ENCODE results near the gene CCDC102A.
A peak's percentile ranks its signal among the peaks of the same experiment; 100 is the strongest.
"Not testable (repeated sequence)": the region's sequence is repeated elsewhere in the genome, so short reads cannot be mapped to it uniquely, and the experiment has no call there.

CCDC102A gene

GRCh38 chr16:57536306-57537193 lies at the start of gene CCDC102A:
TSS of gene CCDC102A (minus strand) at chr16:57536571. CDS start at chr16:57529177, 7,394 bp downstream.
- no peak for DNase-seq

- DNase-seq = no peak
Measured at GRCh38 chr16:57585051-57585687, 48.8 kb upstream of the CCDC102A start.

GRCh38 chr16:57579361-57579665 lies 42.9 kb upstream of the CCDC102A start:
- no peak for DNase-seq

- DNase-seq = peak; percentile 13
Measured at GRCh38 chr16:57578521-57579360, 42.4 kb upstream of the CCDC102A start.

GRCh38 chr16:57577691-57578224 lies 41.4 kb upstream of the CCDC102A start:
- no peak for DNase-seq

GRCh38 chr16:57577214-57577613 lies 40.8 kb upstream of the CCDC102A start:
- no peak for DNase-seq

GRCh38 chr16:57576429-57576870 lies 40.1 kb upstream of the CCDC102A start:
- DNase-seq = peak; percentile 78

- no peak for DNase-seq
Measured at GRCh38 chr16:57575468-57576277, 39.3 kb upstream of the CCDC102A start.

GRCh38 chr16:57574646-57575467 lies 38.5 kb upstream of the CCDC102A start:
- no peak for DNase-seq

- DNase-seq = no peak
Measured at GRCh38 chr16:57574086-57574485, 37.7 kb upstream of the CCDC102A start.

GRCh38 chr16:57572978-57573728 lies 36.8 kb upstream of the CCDC102A start:
- DNase-seq = no peak

GRCh38 chr16:57571098-57571497 lies 34.7 kb upstream of the CCDC102A start:
- DNase-seq = no peak

GRCh38 chr16:57570301-57571070 lies 34.1 kb upstream of the CCDC102A start:
- DNase-seq = no peak

GRCh38 chr16:57569306-57569946 lies 33.1 kb upstream of the CCDC102A start:
- DNase-seq = no peak

- not testable (repeated sequence) for DNase-seq
Measured at GRCh38 chr16:57568772-57569171, 32.4 kb upstream of the CCDC102A start.

- DNase-seq = no peak
Measured at GRCh38 chr16:57568173-57568678, 31.9 kb upstream of the CCDC102A start.

GRCh38 chr16:57567691-57568090 lies 31.3 kb upstream of the CCDC102A start:
- no peak for DNase-seq

GRCh38 chr16:57566436-57566835 lies 30.1 kb upstream of the CCDC102A start:
- no peak for DNase-seq

- DNase-seq = no peak
Measured at GRCh38 chr16:57565461-57565860, 29.1 kb upstream of the CCDC102A start.
